Renal cortical epithelial cell (primary cell): ENCODE measurements around the gene CTNNA3. TPM values are rescaled to one million over a fixed set of nuclear protein-coding genes. Genes with fewer than 3 reads are reported as not detected.

Source experiments
- DNase-seq: peaks from one replicate; pipeline ENCODE4 v3.0.0-alpha.2; 2011; ENCODE audit warnings: low read depth
- total RNA-seq: library from RNA; depleted of rRNA; stranded (reverse); fragments of >200 nt; gene quantifications from 2 replicates; pipeline ENCODE4 v1.2.3, GENCODE V29; 2014

CTNNA3 gene
- total RNA-seq, 1 donor from 2014 or later = under 0.01 TPM

GRCh38 chr10:66098595-66099480 lies 1597.2 kb downstream of the CTNNA3 start:
- no peak for DNase-seq

GRCh38 chr10:66095610-66096009 lies 1600.4 kb downstream of the CTNNA3 start:
- no peak for DNase-seq

GRCh38 chr10:66085906-66086305 lies 1610.1 kb downstream of the CTNNA3 start:
- no peak for DNase-seq

- no peak for DNase-seq
Measured at GRCh38 chr10:66071907-66072306, 1624.1 kb downstream of the CTNNA3 start.

GRCh38 chr10:66058594-66058993 lies 1637.4 kb downstream of the CTNNA3 start:
- DNase-seq = no peak

GRCh38 chr10:66049335-66049734 lies 1646.7 kb downstream of the CTNNA3 start:
- DNase-seq = no peak

GRCh38 chr10:66045859-66046258 lies 1650.1 kb downstream of the CTNNA3 start:
- no peak for DNase-seq

- DNase-seq = no peak
Measured at GRCh38 chr10:66041771-66042170, 1654.2 kb downstream of the CTNNA3 start.

GRCh38 chr10:66038623-66039022 lies 1657.4 kb downstream of the CTNNA3 start:
- no peak for DNase-seq

GRCh38 chr10:66026321-66026720 lies 1669.7 kb downstream of the CTNNA3 start:
- DNase-seq = no peak

- no peak for DNase-seq
Measured at GRCh38 chr10:66025186-66025585, 1670.8 kb downstream of the CTNNA3 start.

- no peak for DNase-seq
Measured at GRCh38 chr10:66021423-66021822, 1674.6 kb downstream of the CTNNA3 start.

- no peak for DNase-seq
Measured at GRCh38 chr10:66008221-66008620, 1687.8 kb downstream of the CTNNA3 start.

- no peak for DNase-seq
Measured at GRCh38 chr10:66006411-66006810, 1689.6 kb downstream of the CTNNA3 start.

- no peak for DNase-seq
Measured at GRCh38 chr10:65993451-65993850, 1702.5 kb downstream of the CTNNA3 start.

- DNase-seq = no peak
Measured at GRCh38 chr10:65968871-65969270, 1727.1 kb downstream of the CTNNA3 start.

- DNase-seq = no peak
Measured at GRCh38 chr10:65968437-65968836, 1727.6 kb downstream of the CTNNA3 start.

- DNase-seq = no peak
Measured at GRCh38 chr10:65964205-65964604, 1731.8 kb downstream of the CTNNA3 start.

GRCh38 chr10:65952086-65952485 lies 1743.9 kb downstream of the CTNNA3 start:
- DNase-seq = no peak

GRCh38 chr10:65950075-65950474 lies 1745.9 kb downstream of the CTNNA3 start:
- DNase-seq = peak; percentile 18

GRCh38 chr10:65949526-65949925 lies 1746.5 kb downstream of the CTNNA3 start:
- DNase-seq = peak; percentile 15

- DNase-seq = no peak
Measured at GRCh38 chr10:65945061-65945460, 1750.9 kb downstream of the CTNNA3 start.

- DNase-seq = no peak
Measured at GRCh38 chr10:65943451-65943850, 1752.5 kb downstream of the CTNNA3 start.
